Hematopoietic multipotent progenitor cell treated with erythropoietin and hydrocortisone succinate and interleukin-3 and kit ligand, for 6 days (in vitro differentiated cells): ENCODE results near the gene DHCR24.

Experiments used
- DNase-seq: peaks from one replicate; pipeline ENCODE4 v3.0.0-alpha.2; 2015

DHCR24 gene

DNA sequence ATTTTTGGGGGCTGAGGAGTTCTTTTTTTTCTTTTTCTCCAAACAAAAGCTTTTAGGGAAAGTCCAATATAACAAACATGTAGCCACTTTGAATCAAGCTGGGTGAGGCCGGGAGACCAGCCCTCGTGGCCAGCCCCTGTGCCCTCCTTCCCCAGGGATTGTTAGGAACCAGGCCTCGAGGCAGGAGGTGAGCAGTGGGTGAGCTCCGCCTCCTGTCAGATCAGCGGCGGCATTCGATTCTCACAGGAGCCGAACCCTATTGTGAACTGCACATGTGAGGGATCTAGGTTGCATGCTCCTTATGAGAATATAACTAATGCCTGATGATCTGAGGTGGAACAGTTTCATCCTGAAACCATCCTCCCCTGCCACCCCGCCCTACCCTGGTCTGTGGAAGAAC is 44.0 kb downstream of the DHCR24 start:
- DNase-seq = no peak

DNA sequence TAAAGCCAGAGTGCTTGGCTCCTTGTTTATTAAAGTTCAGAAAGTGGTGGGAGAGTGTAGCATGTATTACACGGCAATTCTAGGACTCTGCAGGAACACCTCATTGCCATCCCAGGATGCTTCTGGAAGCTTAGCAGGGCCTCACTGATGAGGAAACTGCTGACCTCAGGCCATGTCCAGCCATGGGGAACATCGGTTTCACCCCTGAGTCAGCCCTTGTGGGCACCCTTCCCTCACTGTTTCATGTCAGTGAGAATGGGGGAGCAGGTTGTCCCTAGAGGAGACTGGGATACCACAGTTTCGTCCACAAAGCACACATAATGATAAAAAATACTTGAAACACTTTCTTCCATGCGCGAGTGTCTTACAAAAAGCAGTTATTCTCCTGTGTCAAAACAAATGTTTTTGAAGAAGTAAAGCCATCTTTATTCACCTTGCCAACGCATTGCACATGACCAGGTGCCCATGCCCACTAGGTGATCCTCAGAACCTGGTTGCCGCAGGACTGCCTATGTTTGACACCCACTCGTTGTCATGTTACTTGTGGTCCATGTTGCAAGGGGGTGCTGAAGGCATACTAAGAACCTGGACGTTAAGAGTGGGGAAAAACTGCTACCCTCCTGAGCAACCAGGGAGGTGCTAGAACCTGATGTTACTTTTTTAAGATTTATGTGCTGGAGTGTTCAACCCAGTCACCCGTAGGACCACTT is 44.6 kb downstream of the DHCR24 start:
- no peak for DNase-seq

DNA sequence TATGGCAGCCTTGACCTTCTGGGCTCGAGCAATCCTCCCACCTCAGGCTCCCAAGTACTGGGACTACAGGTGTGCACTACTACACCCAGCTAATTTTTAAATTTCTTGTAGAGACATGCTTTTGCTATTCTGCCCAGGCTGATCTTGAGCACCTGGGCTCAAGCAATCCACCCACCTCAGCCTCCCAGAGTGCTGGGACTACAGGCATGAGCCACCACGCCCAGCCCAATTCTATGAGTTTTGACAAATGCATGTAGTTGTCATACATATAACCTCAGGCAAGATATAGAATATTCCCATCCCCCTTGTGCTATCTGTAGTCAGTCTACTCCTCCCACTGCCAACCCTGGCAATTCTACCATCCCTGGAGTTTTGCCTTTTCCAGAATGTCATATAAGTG is 47.2 kb downstream of the DHCR24 start:
- DNase-seq = no peak

DNA sequence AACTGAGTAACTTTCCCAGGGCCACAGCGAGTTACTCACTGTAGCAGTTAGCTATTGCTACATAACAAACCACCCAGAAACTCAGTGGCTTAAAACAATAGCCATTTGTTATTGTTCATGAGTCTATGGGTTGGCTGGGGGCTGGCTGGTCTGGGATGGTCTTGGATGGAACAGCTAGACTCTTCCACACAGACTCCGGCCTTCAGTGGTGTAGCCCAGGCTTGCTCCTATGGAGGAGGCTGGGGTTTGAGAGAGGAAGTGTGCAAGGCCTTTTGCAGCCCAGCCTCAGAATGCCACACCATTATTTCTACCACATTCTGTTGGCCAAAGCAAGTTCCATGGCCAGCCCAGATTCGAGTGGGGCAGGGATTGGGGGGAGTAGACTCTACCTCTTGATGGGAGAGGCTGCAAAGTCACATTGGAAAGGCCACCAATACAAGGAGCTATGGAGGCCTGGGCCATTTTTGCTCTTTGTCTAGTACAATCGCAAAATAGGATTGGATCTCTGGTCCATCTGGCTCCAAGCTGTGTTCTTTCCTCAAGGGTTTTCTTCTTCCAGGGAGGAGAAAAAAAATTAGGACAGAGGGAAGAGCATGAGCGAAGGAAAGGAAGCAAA is 48.3 kb downstream of the DHCR24 start:
- DNase-seq = no peak

DNA sequence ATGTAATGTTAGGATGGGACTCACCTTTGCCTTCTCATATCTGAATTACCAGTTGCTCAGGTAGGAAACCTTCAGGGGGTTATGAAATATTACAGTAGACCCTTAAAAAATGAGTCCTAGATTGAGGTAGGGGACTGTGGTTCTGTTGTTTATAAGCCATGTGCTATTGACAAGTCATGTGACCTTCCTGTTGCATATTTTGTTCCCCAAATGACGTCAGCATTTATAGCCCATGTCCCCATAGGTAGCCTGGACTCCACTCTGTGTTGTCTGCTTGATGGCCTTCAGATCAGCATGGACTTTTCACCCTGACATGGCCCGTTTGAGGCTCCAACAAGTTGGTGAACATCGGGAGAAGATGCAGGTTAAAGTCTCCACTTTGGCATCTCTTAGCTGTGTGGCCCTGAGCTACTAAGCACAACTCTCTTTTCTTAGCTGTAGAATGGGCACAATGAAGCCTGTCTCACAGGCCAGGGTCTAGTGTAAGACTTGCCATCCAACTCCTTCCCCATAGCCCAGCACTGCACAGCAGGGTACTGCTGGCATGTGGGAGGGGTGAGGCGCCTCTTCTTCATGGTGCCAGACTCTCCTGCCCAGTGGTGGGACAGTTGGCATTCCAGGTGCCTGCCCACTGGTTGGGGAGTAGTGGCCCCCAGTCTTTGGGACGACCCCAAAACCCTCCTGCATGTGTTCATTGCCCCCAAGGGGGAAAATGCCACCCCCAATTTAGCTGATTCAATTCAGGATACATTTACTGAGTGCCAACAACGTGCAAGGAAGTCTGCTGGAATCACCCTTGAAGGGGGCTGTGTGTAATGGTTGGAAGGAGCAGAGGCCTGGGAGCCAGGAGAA is 49.8 kb downstream of the DHCR24 start:
- no peak for DNase-seq

DNA sequence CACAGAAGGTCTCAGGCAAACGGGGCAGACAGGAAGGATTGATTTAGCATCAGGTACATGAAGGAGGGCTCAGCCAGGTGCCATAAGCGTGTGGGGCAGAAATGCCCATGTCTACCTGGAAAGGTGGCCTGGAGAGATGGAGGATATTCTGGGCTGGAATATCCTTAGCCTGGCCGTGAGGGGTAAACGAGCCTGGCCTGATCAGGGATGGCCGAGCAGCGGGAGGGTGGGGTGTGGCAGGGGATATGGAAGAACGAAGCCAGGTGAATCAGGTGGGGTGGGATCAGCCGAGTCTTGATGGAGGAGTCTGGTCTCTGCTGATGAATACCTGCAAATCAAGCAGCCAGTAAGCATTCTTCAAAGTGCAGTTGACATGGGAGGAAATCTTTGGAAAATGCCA is 50.4 kb downstream of the DHCR24 start:
- no peak for DNase-seq

GRCh38 chr1:54835970-54836369 is 51.0 kb downstream of the DHCR24 start:
- no peak for DNase-seq

DNA sequence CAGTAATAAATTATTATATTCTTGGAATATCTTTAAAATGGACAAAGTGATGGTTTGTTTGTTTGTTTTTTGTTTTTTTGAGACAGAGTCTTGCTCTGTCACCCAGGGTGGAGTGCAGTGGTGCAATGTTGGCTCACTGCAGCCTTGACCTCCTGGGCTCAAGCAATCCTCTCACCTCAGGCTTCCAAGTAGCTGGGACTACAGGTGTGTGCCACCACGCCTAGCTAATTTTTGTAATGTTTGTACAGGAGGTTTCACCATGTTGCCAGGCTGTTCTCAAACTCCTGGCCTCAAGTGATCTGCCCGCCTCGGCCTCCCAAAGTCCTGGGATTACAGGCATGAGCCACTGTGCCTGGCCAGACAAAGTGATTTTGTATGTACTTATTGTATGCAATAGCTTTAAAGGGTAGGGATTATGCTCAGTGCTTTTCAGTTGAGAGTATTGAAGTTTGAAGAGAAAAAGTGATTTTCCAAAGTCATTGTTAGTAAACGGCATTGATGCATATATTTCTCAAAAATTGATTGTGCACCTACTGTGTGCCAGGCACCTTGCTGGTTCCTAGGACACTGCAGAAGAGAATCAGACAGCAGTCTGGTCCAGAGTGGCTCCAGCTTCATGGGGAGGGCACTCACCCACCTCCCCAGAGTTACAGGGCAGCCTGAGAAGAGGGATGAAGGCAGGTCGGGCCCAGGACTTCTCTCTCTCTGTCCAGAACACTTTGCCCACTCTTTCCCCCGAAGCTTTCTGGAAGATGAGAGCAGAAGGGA is 51.7 kb downstream of the DHCR24 start:
- DNase-seq = no peak

DNA sequence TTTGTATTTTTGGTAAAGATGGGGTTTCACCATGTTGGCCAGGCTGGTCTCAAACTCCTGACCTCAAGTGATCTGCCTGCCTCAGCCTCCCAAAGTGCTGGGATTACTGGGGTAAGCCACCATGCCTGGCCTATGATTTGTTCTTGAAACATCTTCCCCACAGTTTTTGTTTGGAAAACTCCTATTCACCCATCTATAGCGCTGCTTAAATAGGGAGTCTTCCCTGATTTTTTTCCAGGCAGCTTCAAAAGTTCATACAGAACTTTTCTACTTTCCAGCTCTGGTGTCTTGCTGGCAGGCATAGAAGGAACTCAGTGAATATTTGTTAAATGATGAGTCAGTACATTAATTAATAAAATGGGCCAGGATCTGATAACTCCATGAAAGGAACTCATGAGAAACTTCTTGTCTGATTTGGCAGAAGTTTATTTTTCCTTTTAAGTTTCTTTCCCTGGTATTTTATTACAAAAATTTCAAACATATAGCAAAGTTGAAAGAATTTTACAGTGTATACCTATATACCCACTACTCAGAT is 52.9 kb downstream of the DHCR24 start:
- DNase-seq = no peak

- no peak for DNase-seq
Measured at GRCh38 chr1:54833121-54833520, 53.9 kb downstream of the DHCR24 start.

- DNase-seq = no peak
Measured at GRCh38 chr1:54826226-54826816, 60.7 kb downstream of the DHCR24 start.

GRCh38 chr1:54825696-54826095 is 61.3 kb downstream of the DHCR24 start:
- DNase-seq = no peak

DNA sequence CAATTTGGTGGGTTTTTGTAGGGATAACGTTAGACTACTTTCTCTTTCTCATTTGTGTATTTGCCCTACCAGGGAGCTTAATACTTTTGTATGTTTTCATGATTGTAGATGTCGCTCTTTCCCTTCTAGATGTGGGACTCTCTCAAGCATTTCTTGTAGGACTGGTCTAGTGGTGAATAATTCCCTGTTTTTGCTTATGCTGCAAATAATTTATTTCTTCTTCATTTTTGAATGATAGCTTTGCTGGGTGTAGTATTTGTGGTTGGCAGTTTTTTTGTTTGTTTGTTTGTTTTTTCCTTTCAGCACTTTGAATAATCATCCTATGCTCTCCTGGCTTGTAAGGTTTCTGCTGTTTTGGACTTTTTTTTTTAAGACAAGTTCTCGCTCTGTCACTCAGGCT is 63.3 kb downstream of the DHCR24 start:
- DNase-seq = no peak

DNA sequence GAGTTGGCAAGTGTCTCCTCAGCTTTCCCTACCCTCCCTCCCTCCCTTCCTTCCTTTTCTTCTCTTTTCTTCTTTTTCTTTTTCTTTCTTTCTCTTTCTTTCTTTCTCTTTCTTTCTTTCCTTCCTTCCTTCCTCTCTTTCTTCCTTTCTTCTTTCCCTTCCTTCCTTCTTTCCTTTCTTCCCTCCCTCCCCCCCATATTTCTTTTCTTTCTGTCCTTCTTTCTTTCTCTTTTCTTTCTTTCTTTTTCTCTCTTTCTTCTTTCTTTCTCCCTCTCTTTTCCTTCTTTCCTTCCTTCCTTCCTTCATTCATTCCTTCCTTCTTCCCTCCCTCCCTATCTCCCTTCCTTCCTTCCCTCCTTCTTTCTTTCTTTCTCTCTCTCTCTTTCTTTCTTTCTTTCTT is 67.3 kb downstream of the DHCR24 start:
- no peak for DNase-seq

DNA sequence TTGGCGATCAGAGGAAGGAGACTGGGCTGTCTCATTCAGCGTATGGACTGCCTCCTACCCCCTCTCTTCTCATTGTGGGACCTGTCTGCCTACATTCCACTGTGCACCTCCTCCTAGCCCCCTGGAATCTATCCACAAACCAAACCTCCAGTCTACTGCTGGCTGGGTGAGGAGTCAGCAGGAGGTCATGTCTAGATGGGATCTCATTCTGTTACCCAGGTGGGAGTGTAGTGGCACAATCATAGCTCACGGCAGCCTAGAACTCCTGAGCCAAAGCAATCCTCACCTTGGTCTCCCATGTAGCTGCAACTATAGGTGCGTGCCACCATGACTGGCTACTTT is 67.8 kb downstream of the DHCR24 start:
- DNase-seq = no peak

GRCh38 chr1:54818461-54819194 is 68.4 kb downstream of the DHCR24 start:
- DNase-seq = no peak

DNA sequence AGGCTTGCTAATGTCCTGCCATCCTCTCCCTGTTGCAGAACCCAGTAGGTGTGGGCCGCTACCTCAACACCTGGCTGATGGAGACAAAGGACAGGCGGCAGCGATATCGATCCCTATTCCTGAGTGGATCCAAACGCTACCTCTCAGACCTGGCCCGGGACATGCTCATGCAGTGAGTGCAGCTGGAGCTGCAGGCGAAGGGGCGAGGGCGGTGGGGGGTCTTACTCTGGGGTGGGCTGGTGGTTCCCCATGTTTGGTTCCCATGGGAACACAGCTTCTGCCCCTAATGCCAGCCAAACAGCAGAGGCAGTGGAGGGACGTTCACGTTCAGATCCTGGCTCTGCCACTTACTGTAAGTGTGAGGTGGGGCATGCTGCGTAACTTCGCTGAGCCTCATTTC is 70.0 kb downstream of the DHCR24 start:
- DNase-seq = no peak

DNA sequence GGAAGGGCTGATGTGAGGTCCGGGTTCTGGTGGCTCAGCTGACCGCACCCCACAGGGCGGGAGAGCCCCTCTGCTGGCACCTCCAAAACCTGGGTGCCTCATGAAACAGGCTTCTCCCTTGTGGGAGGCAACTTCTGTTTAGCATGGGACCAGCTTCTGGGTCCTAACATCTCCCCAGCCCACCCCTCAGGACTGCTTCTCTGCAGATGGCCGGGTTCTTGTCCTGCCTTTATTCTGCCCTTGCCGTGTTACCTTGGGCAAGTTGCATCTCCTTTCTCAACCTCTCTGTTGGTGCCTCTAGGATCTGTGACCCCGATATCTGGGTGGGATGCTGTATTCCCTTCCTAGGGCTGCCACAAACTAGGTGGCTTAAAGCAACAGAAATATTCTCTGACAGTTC is 70.9 kb downstream of the DHCR24 start:
- DNase-seq = no peak

DNA sequence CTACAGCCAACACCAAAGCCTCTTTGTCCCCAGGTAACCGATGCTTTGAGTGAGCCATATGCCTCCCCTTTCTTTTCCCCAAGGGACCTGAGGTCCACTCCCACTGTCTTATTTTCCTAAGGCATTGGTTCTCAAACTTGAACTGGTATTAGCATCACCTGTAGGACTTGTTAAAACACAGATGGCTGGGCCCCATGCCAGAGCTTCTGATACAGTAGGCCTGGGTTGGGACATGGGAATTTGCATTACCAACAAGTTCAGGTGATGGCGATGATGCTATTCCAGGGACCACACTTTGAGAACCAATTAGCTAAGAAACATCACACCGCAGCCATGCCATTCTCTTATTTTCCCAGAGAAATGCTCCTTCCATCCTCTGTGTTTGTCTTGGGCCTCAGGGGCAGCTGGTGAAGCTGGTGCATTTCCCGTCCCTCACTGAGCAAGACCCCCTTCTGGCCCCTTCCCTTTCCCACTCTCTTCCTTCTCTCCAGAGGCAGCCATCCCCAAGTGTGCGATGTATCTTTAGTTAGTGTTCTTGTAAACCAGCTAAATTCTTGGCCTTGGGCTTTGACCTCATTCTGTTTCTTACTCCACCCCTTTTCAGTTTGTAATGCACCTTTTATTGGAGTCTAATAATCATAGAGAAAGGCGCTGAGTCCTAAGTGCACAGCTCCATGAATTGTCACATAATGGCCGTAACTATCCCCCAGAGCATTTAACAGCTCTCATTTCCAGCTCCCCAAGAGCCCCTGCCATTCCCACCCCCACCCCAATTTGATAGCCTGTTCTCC is 71.7 kb downstream of the DHCR24 start:
- DNase-seq = no peak

DNA sequence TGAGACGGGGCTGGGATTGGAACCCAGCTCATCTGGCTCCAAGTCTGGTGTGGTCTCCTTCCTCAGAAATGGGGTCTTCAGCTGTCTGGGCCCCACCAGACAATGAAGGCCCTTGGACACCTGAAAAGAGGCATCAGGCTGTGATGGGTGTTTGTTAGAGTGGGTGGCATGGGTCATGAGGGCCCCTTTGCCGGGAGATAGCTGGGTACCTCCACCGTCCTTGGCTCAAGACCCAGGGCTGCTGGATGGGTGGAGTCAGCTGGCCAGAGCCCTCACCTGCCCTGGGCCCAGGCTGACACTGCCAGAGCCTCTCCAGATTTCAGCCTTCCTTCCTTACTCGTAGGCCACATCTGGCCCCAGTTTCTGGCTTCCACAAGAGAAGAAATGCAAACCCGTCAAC is 72.4 kb downstream of the DHCR24 start:
- no peak for DNase-seq

DNA sequence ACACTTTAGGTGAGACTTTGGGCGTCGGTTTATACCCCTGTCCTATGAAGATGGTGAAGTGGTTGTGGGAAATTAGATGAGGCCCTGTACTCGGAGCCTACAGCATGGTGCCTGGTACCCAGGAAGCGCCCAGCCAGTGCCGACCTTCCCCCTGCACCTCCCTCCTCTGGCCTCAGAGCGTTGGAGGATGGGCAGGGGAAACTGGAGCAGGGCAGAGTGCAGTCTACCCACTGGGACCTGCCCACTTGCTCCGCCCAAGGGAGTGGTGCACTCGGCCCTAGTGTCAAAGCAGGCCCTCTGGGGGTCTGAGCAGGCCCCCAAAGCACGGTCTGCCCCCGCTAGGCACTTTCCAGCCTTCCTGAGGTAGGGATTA is 72.9 kb downstream of the DHCR24 start:
- DNase-seq = no peak
